Stimulated activated naive CD8-positive, alpha-beta T cell treated with anti-CD3 and anti-CD28 coated beads, Interleukin-15, amount 100 ng/mL, for 72 hours (primary cell): ENCODE measurements around the gene MOXD1.
A peak's percentile ranks its signal among the peaks of the same experiment; 100 is the strongest.

Experiments
- ATAC-seq: fragments of 150-1000 bp; cut with Tn5 transposase; 2 replicates; pipeline ENCODE4 v1.10.0; 2021; ENCODE audit warnings: mild to moderate bottlenecking, moderate library complexity
- DNase-seq, 2 donors: peaks; one replicate each; pipeline ENCODE4 v3.0.0; 2021 to 2022
- H3K27ac Mint-ChIP-seq, 2 donors: one replicate each; pipeline ENCODE4 v1.8.0; 2022; ENCODE audit warnings: mild to moderate bottlenecking in 2 of 2, mixed read lengths in 2 of 2, moderate library complexity in 2 of 2
- H3K27me3 Mint-ChIP-seq: one replicate; pipeline ENCODE4 v1.8.0; 2022; ENCODE audit warnings: mixed read lengths
- H3K4me1 Mint-ChIP-seq: one replicate; pipeline ENCODE4 v1.8.0; 2022; ENCODE audit warnings: mild to moderate bottlenecking, mixed read lengths
- H3K4me3 Mint-ChIP-seq, 2 donors: one replicate each; pipeline ENCODE4 v1.8.0; 2022; ENCODE audit warnings: mild to moderate bottlenecking in 2 of 2, mixed read lengths in 2 of 2, moderate library complexity in 1 of 2
- H3K9me3 Mint-ChIP-seq, 2 donors: one replicate each; pipeline ENCODE4 v1.8.0; 2022; ENCODE audit warnings: mixed read lengths in 2 of 2

The MOXD1 gene

GRCh38 chr6:132400883-132401617 is at the start of gene MOXD1:
Gene MOXD1 (minus strand): TSS chr6:132401475. CDS start chr6:132401426, 49 bp downstream.
- Mint-ChIP-seq H3K4me3 (peak within 1 kb of the TSS; percentile 55 to 81), H3K27me3 (peaks cover 71% of the 10 kb centered on the region), H3K9me3 (peaks cover 0 to under 1% of the 10 kb centered on the region in 2 donors), H3K4me1 (peaks cover 30% of the 10 kb centered on the region), H3K27ac (no peak within 1 kb of the TSS)
- DNase-seq (peak; percentile 8 to 10), ATAC-seq (peak; percentile 65)

- H3K27ac Mint-ChIP-seq = no peak overlapping the region
Observed at GRCh38 chr6:132446855-132447241, 45.6 kb upstream of the MOXD1 start.

GRCh38 chr6:132446141-132446854 is 45.0 kb upstream of the MOXD1 start:
- peaks cover 7 to 19% of the 10 kb centered on the region in 2 donors for H3K9me3 Mint-ChIP-seq
- no peaks in the 10 kb centered on the region for H3K4me1 Mint-ChIP-seq
- H3K27ac Mint-ChIP-seq = no peak overlapping the region
- no peak for ATAC-seq
- no peaks in the 10 kb centered on the region for H3K27me3 Mint-ChIP-seq
- no peak overlapping the region for H3K4me3 Mint-ChIP-seq
- no peak for DNase-seq

More at GRCh38 chr6:132446855-132447241, 45.6 kb upstream of the MOXD1 start:
- DNase-seq (no peak), ATAC-seq (no peak)
- H3K27me3 Mint-ChIP-seq = no peaks in the 10 kb centered on the region
- H3K9me3 Mint-ChIP-seq = peaks cover 2 to 14% of the 10 kb centered on the region in 2 donors
- H3K4me1 Mint-ChIP-seq = no peaks in the 10 kb centered on the region
- H3K4me3 Mint-ChIP-seq = no peak overlapping the region

GRCh38 chr6:132445201-132445951 is 44.1 kb upstream of the MOXD1 start:
- no peak for DNase-seq
- Mint-ChIP-seq H3K4me3 (no peak overlapping the region), H3K4me1 (no peaks in the 10 kb centered on the region), H3K9me3 (peaks cover 13 to 18% of the 10 kb centered on the region in 2 donors), H3K27ac (no peak overlapping the region), H3K27me3 (no peaks in the 10 kb centered on the region)
- ATAC-seq = no peak

- DNase-seq (no peak), ATAC-seq (no peak)
- Mint-ChIP-seq H3K4me3 (no peak overlapping the region), H3K27me3 (no peaks in the 10 kb centered on the region), H3K4me1 (no peaks in the 10 kb centered on the region), H3K9me3 (peaks cover 21 to 22% of the 10 kb centered on the region in 2 donors), H3K27ac (no peak overlapping the region)
Observed at GRCh38 chr6:132443206-132443605, 41.9 kb upstream of the MOXD1 start.

- DNase-seq = no peak
- no peak overlapping the region for H3K27ac Mint-ChIP-seq
- ATAC-seq = no peak
- peaks cover 44% of the 10 kb centered on the region for H3K27me3 Mint-ChIP-seq
- H3K9me3 Mint-ChIP-seq = peaks cover 0 to 5% of the 10 kb centered on the region in 2 donors
- no peak overlapping the region for H3K4me3 Mint-ChIP-seq
- H3K4me1 Mint-ChIP-seq = no peaks in the 10 kb centered on the region
Observed at GRCh38 chr6:132430110-132430509, 28.8 kb upstream of the MOXD1 start.

GRCh38 chr6:132425176-132425575 is 23.9 kb upstream of the MOXD1 start:
- Mint-ChIP-seq H3K9me3 (peaks cover 30 to 38% of the 10 kb centered on the region in 2 donors), H3K27ac (no peak overlapping the region), H3K27me3 (peaks cover 28% of the 10 kb centered on the region), H3K4me3 (no peak overlapping the region), H3K4me1 (no peaks in the 10 kb centered on the region)
- ATAC-seq = no peak
- no peak for DNase-seq

GRCh38 chr6:132423839-132424238 is 22.6 kb upstream of the MOXD1 start:
- Mint-ChIP-seq H3K9me3 (peaks cover 30 to 46% of the 10 kb centered on the region in 2 donors), H3K4me1 (no peaks in the 10 kb centered on the region), H3K4me3 (no peak overlapping the region), H3K27ac (no peak overlapping the region), H3K27me3 (peaks cover 28% of the 10 kb centered on the region)
- ATAC-seq (no peak), DNase-seq (no peak)

GRCh38 chr6:132418235-132418965 is 17.1 kb upstream of the MOXD1 start:
- H3K27ac Mint-ChIP-seq = no peak overlapping the region

GRCh38 chr6:132414761-132415160 is 13.5 kb upstream of the MOXD1 start:
- DNase-seq = no peak
- H3K27me3 Mint-ChIP-seq = peaks cover 63% of the 10 kb centered on the region
- no peaks in the 10 kb centered on the region for H3K4me1 Mint-ChIP-seq
- no peak overlapping the region for H3K4me3 Mint-ChIP-seq
- peaks cover 5 to 30% of the 10 kb centered on the region in 2 donors for H3K9me3 Mint-ChIP-seq
- no peak overlapping the region for H3K27ac Mint-ChIP-seq
- ATAC-seq = no peak

More at GRCh38 chr6:132418235-132418965, 17.1 kb upstream of the MOXD1 start:
- DNase-seq (no peak), ATAC-seq (no peak)
- Mint-ChIP-seq H3K27me3 (peaks cover 35% of the 10 kb centered on the region), H3K4me1 (no peaks in the 10 kb centered on the region), H3K4me3 (no peak overlapping the region), H3K9me3 (peaks cover 29 to 59% of the 10 kb centered on the region in 2 donors)

- Mint-ChIP-seq H3K4me1 (no peaks in the 10 kb centered on the region), H3K27me3 (peaks cover 63% of the 10 kb centered on the region), H3K4me3 (no peak overlapping the region), H3K27ac (no peak overlapping the region), H3K9me3 (peaks cover 5 to 26% of the 10 kb centered on the region in 2 donors)
- ATAC-seq = no peak
- DNase-seq = no peak
Observed at GRCh38 chr6:132414322-132414721, 13.0 kb upstream of the MOXD1 start.

- Mint-ChIP-seq H3K4me3 (no peak overlapping the region), H3K27ac (no peak overlapping the region), H3K4me1 (no peaks in the 10 kb centered on the region), H3K27me3 (peaks cover 61% of the 10 kb centered on the region), H3K9me3 (peaks cover 5 to 21% of the 10 kb centered on the region in 2 donors)
- no peak for DNase-seq
- no peak for ATAC-seq
Observed at GRCh38 chr6:132413499-132413802, 12.2 kb upstream of the MOXD1 start.

- no peak overlapping the region for H3K27ac Mint-ChIP-seq
- H3K4me3 Mint-ChIP-seq = no peak overlapping the region
- DNase-seq (no peak), ATAC-seq (no peak)
- peaks cover 57% of the 10 kb centered on the region for H3K27me3 Mint-ChIP-seq
- peaks cover 4 to 15% of the 10 kb centered on the region in 2 donors for H3K9me3 Mint-ChIP-seq
- no peaks in the 10 kb centered on the region for H3K4me1 Mint-ChIP-seq
Observed at GRCh38 chr6:132412656-132413498, 11.6 kb upstream of the MOXD1 start.

GRCh38 chr6:132411296-132411695 is 10.0 kb upstream of the MOXD1 start:
- Mint-ChIP-seq H3K27ac (no peak overlapping the region), H3K9me3 (peaks cover 0 to 7% of the 10 kb centered on the region in 2 donors), H3K4me1 (no peaks in the 10 kb centered on the region), H3K27me3 (peaks cover 54% of the 10 kb centered on the region), H3K4me3 (no peak overlapping the region)
- DNase-seq (no peak), ATAC-seq (no peak)
